ENCODE data around the gene SPOCK2.
"Not testable (repeated sequence)": the region's sequence is repeated elsewhere in the genome, so short reads cannot be mapped to it uniquely, and the experiment has no call there.

The SPOCK2 gene

DNA sequence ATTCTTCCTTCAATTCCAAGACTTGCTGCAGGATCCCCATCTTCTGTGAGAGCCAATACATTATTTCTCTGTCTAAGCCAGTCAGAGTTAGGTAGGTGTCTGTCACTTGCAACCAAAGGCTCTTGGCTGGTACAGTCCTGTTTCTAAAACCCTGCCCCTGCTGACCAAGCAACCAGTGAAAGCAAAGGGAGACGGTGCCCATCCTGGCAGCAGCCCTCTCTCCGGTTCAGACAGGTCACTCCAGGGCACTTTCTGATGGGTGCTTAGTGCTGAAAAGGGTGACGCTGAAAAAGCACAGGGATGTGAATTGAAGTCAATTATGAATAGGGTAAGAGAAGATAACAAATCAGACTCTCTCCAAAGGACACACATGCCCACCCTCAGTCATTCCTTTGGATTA, 37.5 kb downstream of the SPOCK2 start:
- DNase-seq: no peak

DNA sequence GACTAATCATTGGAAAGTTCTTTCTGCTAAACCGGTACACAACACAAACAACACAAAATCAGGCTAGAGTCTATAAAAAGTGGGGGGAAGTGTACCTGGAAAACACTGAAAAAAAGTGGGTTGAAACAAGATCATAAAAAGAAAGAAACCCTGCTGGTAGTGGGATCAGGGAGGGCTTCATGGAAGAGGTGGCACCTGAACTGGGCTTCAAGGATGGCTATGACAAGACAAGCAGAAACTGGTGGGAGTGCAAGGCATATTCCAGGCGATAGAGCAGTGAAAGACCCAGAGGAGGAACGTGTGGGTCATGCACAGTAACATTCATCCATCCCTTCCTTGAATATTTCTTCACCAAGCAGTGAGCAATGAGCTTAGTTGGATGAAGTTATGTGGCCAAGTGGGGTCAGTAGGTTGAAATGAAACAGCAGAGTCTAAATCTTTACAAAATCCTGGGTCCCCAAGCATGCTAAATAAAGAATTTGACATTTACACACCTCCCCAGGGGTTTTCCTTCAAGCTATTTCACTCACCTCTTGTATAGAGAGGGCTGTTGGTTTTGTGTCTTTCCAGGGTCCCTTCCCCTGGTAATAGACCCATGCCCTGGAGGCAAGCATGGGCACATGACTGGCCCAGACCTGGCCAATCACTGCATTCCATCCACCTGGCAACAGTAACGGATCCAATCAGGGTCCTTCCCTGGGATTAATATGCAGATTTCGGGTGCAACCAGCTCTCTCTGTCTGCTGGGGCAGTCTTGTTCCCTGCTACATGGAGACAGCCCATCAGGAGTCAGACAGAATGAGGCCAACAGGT, 38.2 kb downstream of the SPOCK2 start:
- DNase-seq: no peak

DNA sequence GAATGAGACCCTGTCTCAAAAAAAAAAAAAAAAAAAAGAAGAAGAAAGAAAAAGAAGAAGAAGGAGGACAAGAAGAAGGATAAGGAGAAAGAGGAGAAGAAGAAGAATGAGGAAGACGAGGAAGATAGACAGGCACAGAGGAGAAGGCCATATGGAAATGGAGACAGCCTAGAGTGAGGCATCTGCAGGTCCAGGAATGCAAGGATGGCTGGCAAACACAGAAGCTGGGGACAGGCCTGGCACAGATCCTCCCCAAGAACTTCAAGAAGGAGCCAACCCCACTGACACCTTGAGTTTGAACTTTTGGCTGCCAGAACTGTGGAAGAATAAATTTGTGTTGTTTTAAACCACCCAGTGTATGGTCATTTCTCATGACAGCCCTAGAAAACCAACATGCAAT, 38.9 kb downstream of the SPOCK2 start:
- DNase-seq: no peak

DNA sequence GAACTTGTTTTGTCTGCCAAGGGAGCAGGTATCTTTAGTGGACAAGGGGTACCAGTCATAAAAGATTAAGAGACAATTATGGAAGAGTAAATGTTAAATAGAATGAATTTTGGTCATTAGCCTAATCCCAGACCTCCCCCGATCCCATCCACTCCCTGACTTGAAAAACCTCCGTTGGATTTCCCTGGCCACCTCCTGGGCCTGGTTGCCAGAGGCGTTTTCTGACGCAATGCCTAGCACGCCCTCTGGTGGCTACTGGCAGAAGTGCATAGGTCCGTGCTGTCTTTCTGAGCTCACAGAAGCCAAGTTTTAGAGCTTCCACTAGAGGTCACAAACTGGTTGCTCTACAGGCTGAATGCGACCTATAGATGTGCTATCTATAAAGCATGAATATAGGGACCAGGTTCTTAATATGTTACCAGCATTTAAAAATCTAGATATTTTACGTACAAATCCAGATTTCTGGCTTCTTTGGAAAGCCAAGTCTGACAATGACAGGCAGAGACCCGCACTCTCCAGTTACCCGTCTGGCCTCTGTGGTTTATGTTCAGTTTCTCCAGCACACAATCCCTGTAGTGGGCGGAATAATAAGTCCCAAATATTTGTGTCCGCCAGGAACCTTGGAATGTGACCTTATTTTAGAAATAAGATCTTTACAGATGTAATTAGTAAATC, 39.8 kb downstream of the SPOCK2 start:
- DNase-seq: peak; percentile 75

DNA sequence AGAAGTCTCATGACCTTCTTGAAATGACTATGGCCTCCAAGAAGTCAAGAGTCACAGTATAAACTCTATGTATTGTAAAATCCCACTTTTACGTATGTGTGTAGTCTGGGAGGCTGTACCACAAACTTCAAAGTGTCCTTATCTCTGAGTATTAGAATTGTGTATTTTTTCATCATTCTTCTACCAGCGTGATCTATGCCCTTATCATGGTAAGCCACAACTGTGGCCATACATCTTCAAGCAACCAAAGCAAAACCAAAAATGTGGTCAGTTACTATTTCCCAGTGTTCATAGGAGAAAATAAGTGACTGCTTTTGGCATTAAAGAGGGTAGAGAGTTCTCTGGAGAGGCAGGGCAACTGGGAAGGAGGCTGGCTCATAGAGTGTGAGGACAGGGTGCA, 42.8 kb downstream of the SPOCK2 start:
- no peak for DNase-seq

DNA sequence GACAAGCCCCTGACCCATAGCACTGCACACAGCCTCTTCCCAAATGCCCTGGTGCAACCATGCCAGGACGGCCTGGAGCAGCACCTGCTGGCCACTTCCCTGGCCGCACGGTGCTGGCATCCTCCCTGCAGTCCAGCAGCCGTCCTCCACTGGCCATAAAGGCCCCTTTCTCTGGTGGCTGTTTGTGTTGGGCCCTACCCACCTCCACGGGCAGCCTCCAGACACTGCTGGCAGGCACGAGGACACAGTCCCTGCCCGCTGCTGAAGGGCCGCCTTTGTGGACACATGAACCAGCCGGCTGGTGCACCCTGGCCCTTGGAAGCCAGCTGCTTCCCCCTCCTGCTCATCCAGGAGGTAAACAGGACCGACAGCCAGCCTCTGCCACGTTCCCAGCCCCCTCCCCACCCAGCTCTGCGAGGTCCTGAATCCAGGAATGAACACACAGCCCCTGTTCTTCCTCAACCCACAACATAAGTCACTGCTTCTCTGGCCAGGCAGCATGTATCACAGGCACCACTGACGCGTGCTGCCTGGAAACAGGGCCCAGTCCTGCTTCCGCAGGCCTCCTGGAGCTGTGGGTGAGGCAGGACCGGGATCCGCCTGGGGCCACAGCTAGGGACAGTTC, 43.8 kb downstream of the SPOCK2 start:
- DNase-seq: no peak

DNA sequence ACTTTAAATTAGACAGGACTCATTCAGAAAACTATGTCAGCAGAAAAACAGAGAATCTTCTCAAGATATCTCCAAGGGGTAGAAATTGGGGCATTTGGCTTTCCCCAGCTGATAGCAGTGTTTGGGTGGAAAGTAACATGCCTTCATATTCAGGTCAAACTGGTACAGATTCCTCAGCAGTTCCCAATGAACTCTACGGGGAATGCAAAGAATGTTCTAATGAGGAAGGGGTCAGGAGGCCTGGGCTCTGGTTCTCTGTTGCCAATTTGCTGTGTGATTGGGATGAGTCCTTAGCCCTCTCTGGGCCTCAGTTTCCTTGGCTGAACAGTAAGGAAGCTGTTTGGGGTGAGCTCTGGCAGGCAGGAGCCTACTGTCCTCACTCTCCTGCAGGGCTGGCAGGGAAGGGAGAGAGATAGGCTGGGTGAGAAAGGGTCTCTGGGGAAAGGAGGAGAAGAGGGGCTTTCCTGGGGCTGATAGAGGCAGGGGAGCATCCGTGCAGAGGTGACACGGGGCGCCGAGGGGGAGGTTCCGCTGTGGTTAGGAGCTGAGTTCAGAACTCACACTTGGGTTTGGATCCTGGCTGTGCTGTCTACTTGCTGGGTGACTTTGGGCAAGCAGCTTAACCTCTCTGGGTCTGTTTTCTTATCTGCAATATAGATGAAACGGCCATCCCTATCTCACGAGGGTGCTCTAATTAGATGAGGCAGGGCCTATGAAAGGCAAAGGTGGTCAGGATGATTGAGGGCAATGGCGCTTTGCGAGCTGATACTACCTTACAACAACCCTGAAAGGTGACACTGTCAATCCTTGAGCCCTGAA, 45.1 kb downstream of the SPOCK2 start:
- DNase-seq: no peak

DNA sequence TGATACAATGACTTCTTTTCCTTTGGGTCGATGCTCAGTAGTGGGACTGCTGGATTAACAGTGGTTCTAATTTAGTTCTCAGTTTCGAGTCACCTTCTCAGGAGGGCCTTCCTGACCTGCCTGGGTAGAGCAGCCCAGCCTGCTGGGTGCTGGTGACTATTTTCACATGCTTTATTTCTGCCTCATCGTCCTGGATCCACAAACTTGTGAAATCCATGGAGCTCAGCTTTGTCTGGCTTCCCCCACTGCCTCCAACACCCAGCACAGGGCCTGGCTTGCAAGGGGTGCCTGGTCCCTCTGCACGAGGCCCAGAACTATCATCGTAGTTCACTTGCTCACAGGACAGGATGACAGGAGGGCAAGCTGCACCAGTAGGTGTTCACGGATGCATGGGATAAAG, 46.9 kb downstream of the SPOCK2 start:
- no peak for DNase-seq

DNA sequence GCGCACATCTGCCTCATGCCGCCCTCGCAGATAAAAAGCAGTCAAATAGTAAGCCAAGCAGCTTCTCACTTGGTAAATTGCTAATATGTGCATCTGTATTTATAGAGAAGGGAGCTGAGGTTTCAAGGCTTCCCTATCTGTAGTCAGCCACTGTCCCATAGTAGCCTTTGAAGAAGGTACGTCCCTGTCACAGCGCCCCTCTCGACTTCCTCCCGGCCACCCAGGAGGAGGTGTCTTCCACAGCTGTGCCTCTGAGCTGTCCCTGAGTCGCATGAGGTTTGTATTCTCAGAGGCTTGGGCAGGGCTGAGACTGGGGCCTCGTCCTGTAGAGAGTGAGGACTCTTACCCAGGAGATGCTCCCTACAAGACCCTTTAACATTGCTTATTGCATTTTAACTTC, 49.0 kb downstream of the SPOCK2 start:
- no peak for DNase-seq

DNA sequence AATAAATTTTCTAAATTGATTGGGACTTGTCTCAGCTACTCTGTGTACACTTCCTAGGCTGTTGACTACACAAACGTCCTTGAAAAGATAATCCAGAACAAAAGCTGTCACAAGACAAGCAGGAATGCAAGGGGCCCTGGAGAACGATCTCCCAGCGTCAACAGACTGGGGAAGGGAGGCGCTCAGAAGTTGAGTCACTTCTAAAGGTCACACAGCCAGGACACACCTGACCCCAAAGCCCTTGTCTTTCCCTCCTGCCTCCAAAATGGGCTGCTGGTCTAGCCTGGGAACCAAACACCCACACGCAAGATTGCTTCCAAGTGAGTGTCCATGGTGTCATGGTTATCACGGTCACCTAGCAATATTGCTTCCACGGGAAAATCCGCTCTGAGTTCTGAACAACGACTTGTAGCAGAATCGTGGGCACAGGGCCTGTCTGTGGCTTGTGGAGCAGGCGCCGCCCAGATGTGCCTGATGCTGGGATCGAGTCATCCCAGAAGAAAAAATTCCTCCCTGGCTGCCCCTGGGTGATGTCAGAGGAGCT, 49.8 kb downstream of the SPOCK2 start:
- no peak for DNase-seq

DNA sequence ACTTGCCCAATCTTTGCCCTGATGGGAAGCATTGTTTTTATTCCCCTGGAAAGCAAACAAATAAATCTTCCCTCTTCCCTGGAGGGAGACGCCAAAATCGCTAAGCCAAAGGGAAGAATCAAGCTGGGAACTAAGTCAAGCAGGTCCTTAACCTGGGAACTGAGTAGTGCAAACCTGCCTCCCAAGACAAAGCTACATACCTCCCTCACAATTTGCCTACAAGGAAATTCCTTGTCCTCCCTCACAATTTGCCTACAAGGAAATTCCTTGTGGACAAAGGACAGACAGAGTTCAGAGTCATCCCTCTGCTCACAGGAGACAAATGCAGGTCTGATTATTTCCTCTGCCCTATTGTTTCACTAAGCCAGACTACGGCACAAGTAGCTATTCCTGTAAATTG, 50.5 kb downstream of the SPOCK2 start:
- DNase-seq: no peak

DNA sequence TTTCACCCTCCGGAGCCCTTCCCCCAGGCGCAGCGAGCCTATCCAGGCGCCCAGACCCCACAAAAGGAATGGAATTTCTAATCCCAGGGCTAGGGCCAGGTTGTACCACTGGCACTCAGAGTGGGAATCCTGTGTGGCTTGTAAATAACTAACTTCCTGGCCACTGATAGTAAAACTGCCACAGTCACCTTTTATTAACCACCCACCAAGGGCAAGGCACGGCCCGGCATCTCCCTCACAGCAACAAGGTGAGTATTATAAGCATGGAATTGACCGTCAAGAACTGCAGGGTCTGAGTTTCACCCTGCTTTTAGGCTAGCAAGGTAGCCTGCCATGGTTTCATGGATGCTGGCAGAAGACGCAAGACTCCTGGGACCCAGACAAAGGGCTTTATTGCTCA, 51.1 kb downstream of the SPOCK2 start:
- no peak for DNase-seq

DNA sequence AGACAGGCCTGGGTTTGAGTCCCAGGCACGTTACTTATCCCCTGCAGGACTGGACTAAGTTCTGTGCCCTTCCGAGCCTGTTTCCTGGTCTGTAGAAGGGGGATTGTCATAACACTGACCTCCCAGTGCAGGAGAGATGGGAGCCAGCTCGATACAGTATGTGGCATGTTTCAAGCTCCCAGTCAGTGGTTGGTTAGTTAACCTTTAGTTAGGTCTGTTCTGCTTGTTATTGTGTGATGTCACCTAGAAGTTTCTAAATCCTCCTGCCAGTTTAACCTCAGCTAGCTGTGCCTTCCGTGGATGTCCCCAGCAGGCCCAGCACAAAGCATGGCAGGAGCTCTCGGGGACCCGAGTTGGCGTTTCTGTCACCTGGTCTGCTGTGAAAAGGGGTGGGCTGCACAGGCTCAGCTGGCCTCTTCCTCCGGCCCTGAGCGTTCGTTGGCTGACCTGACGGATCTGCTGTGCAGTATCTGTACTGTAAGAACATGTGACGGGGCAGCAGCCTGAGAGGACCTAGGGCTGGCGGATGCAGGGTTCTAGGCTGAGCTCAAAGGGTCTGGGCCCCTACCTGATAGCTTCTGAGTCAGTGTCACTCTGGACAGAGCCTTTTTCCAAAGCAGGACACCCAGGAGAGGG, 53.0 kb downstream of the SPOCK2 start:
- DNase-seq: no peak

DNA sequence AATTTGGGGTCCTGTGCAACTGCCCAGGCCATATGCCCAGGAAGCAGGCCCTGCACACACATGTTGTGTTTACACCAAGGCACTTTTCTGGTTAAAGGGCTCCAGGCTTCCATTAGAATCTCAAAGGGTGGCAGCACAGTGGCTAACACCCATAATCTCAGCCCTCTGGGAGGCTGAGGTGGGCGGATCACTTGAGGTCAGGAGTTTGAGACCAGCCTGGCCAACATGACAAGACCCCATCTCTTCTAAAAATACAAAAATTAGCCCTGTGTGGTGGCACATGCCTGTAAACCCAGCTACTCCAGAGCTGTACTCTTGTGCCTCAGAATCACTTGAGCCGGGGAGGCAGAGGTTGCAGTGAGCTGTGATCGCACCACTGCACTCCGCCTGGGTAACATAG, 53.6 kb downstream of the SPOCK2 start:
- no peak for DNase-seq

DNA sequence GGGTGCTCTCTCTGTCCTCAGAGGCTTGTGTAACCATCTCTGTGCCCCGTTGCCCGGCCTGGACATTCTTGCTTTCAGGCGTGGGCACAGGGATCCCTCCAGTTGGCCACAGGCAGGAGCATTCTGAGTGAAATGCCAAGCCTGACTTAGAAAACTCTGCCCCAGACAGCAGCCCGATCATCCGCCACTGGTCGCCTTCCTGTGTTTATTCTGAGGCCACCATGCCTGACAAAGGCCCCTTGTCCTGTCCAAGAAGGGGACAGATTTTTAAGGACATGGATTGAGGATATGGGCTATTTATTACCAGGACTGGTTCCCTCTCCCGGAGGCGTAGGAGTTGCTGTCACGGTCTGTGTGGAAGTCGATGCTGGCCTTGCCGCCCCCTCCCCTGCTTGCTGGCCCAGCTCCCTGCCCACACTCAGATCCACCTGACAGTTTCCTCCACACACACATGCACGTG, 54.3 kb downstream of the SPOCK2 start:
- no peak for DNase-seq

DNA sequence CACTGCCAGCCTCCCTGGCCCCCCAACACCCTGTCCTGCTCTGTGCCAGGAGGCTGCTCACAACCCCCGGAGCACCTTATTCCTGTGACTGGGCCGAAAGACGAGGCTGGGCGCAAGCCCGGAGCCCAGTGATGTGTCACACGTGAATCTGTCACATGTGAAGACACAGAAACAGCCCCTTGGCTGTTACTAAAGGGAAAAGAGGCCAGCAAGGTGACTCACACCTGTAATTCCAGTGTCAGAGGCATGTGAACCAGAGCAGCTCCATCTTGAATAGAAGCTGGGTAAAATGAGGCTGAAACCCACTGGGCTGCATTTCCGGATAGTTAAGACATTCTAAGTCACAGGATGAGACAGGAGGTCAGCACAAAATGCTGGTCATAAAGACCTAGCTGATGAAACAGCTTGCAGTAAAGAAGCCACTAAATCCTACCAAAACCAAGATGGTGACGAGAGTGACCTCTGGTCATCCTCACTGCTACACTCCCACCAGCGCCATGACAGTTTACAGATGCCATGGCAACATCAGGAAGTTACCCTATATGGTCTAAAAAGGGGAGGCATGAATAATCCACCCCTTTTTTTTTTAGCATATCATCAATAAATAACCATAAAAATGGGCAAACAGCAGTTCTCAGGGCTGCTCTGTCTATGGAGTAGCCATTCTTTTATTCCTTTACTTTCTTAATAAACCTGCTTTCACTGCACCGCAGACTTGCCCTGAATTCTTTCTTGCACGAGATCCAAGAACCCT, 55.8 kb downstream of the SPOCK2 start:
- DNase-seq: not testable (repeated sequence)

DNA sequence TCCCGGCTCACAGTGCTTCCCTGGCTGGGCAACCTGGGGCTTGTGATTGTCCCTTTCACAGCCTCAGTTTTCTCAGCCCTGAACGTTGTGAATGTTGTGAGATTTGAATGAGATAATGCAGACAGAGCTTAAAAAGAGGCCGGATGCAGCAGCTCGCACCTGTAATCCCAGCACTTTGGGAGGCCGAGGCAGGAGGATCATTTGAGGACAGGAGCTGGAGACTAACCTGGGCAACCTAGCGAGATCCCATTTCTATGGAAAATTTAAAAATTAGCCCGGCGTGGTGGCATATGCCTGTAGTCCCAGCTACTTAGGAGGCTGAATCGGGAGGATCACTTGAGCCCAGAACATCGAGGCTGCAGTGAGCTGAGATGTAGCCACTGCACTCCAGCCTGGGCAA, 56.6 kb downstream of the SPOCK2 start:
- no peak for DNase-seq

DNA sequence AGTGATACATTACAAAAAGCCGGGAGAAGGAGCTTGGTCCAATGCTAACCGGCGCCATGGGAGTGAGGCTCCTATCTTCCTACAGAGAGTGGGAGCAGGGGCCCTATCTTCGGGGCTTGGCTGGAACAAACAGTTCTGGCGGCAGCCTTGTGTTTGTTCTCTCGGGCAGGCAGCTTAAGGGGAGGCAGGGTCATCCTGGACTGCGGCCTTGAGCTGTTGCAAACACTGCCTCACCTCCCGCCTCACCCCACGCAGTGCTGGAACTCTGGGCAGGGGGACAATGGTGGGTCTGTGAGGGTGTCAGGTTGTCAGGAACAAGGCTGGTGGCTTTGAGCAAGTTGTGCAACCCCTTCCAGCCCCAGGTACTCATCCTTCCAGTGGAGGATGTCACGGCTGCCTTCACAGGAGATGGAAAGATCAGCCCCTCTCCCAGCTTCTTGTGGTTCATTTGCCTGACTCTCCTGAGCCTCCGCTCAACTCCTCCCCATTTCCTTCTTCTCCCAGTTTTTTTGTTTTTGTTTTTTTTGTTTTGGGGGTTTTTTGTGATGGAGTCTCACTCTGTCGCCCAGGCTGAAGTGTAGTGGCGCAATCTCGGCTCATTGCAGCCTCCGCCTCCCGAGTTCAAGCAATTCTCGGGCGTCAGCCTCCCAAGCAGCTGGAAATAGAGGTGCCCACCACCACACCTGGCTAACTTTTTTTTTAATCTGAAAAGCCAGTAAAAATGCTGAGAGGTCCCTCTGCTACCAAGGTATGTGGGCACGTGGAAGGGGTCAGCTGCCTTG, 57.4 kb downstream of the SPOCK2 start:
- no peak for DNase-seq

DNA sequence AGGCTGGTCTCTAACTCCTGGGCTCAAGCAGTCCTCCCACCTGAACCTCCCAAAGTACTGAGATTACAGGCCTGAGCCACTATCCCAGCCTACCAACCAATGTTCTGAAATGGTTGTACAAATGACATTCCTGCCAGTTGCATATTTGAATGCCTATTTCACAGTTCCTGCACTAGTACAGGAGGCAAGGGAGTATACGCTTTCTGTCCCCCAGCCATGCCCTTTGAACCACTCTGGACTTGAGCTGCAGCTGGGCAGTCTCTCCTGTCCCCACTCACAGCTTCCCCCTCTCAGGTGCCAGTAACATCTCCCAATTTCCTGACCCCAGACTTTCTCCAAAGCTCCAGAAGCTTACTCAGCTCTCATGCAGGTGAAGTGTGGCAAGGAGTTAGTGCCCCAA, 58.9 kb downstream of the SPOCK2 start:
- no peak for DNase-seq

DNA sequence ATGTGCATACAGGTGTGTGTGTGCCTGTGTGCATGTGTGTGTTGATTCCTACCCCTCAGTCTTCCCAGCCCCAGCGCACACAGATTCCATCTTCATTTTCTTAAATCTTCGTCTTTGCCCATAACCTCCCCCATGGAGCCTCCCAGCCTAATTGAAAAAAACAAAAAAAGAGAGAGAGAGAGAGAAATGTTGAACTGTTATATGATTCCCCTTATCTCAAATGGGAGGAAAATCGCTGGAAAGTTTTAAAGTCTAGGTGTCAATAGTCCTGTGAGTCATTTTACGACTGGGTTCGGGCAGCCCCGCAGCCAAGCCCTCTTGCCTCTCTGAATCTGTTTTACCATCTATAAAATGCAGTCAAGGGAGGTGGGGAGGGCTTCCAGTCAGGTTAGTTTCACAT, 60.9 kb downstream of the SPOCK2 start:
- no peak for DNase-seq
